GM12878 (cell line): ENCODE measurements around the gene PRKN.

ENCODE experiments used
- CBFB ChIP-seq: IDR thresholded peaks from 2 replicates; pipeline ENCODE4 v1.6.1; 2016; ENCODE audit warnings: antibody characterized with exemption, low read depth
- CTCF ChIP-seq, 3 experiments: IDR thresholded peaks in 2 of 3; conservative IDR thresholded peaks in 1 of 3; 2 replicates each; pipeline ENCODE4 v1.5.1; 2011; ENCODE audit warnings: low read depth in 3 of 3, low read length in 3 of 3, mild to moderate bottlenecking in 3 of 3, control low read depth in 2 of 3, moderate library complexity in 2 of 3, inconsistent platforms in 1 of 3, mixed read lengths in 1 of 3; ENCODE audit not compliant: control insufficient read depth in 2 of 3, insufficient read depth in 1 of 3; ENCODE audit errors: extremely low read depth in 1 of 3
- EP300 ChIP-seq, 2 experiments: fragments of 150-350 bp in 1 of 2; IDR thresholded peaks; 2 replicates each; pipeline ENCODE4 v1.6.1; 2011 to 2012; ENCODE audit warnings: low read depth in 2 of 2, low read length in 2 of 2, borderline replicate concordance in 1 of 2, improper control_type of control experiment in 1 of 2, inconsistent platforms in 1 of 2; ENCODE audit not compliant: control insufficient read depth in 1 of 2
- JUND ChIP-seq: IDR thresholded peaks from 2 replicates; pipeline ENCODE4 v1.6.1; 2012; ENCODE audit warnings: low read depth, mild to moderate bottlenecking, low read length, improper control_type of control experiment, moderate library complexity
- RAD21 ChIP-seq: IDR thresholded peaks from 2 replicates; pipeline ENCODE4 v1.6.1; 2011; ENCODE audit warnings: mild to moderate bottlenecking, low read depth, low read length, moderate library complexity; ENCODE audit not compliant: insufficient read depth

- no peak for TF ChIP-seq JUND
- TF ChIP-seq CBFB = no peak
- TF ChIP-seq CTCF (IDR thresholded peaks at IDR 0.05 in 2 of 3, conservative IDR thresholded peaks at IDR 0.05 in 1 of 3; ENCODE audit: control insufficient read depth in 2 of 3, extremely low read depth in 1 of 3, insufficient read depth in 1 of 3, low read depth in 3 of 3, low read length in 3 of 3) = no peak
- no peak for TF ChIP-seq EP300 (IDR thresholded peaks at IDR 0.05; ENCODE audit: borderline replicate concordance in 1 of 2, control insufficient read depth in 1 of 2, low read depth in 2 of 2, low read length in 2 of 2)
- TF ChIP-seq RAD21 = no peak
Measured at GRCh38 chr6:161668665-161669064, 1058.9 kb downstream of the PRKN start.
